Adrenal gland (tissue), 5 donors: ENCODE measurements around the gene CYLC2.

Source experiments
- CTCF ChIP-seq, 6 experiments: fragments of 450-650 bp in 4 of 6; fragments of 200-600 bp in 2 of 6; sonication (generic) in 1 of 6; IDR thresholded peaks; 1 replicate in 5 of 6; 2 replicates in 1 of 6; pipeline versions ENCODE4 v1.5.1 to v1.8.0; 2016 to 2021; ENCODE audit warnings: antibody characterized with exemption in 6 of 6, mild to moderate bottlenecking in 2 of 6, moderate library complexity in 1 of 6
- POLR2A ChIP-seq, 2 donors: fragments of 450-650 bp; IDR thresholded peaks; one replicate each; pipeline ENCODE4 v1.6.1; 2017; ENCODE audit warnings: antibody characterized with exemption in 2 of 2, mild to moderate bottlenecking in 2 of 2, moderate library complexity in 1 of 2
- donor health status: DM: no; HTN: no; CAD: no.

GRCh38 chr9:103003689-103004088, 8.6 kb downstream of the CYLC2 start:
- TF ChIP-seq CTCF (IDR thresholded peaks at IDR 0.05): no peak
- TF ChIP-seq POLR2A (IDR thresholded peaks at IDR 0.05): no peak
